ENCODE measurements around the gene DACT3.

The DACT3 gene

GRCh38 chr19:46633130-46633529 lies 27.9 kb downstream of the DACT3 start:
- DNase-seq = no peak

- DNase-seq = no peak
Measured at GRCh38 chr19:46631481-46631880, 29.5 kb downstream of the DACT3 start.

DNA sequence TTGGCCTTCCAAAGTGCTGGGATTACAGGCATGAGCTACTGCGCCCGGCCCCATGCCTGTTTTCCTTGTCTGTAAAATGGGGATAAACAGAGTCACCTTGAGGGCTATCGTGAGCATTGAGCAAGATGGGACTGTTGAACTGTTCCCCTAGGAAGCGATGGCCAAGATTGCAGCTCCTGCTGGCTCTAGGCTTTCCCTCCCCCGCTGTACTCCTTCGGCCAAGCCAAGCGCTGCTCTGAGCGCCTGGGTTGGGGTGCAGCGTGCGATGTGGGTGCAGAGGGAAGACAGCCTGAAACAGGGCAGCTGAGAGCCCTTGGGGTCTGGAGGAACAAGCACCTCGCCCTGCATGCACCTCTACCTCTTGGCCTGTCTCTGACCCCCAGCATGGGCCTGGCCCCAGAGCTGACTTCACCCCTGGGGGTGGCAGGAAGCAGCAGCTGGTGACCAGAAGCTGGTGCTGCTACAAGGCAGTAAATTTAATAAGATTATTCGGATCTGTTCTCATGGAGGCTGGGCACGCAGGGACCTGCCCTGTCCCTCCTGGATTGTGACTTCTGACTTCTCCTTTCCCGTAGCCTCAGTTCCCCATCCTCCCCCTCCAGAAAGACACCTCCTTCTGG lies 30.3 kb downstream of the DACT3 start:
- no peak for DNase-seq

DNA sequence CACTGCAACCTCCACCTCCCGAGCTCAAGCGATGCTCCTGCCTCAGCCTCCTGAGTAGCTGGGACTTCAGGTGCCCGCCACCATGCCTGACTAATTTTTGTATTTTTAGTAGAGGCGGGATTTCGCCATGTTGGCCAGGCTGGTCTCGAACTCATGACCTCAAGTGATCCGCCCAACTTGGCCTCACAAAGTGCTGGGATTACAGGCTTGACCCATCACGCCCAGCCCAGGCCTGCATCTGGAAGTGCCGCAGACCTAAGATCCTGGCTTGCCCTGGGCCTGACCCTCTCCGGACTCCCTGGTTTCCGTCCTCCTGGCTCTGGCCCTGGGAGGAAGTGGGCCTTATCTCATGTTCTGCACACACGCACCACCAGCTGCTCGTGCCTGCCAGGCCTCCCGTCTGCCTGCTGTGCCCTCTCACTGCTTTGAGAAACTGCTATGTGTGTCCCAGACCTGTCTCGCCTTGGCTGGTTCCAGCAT lies 31.4 kb downstream of the DACT3 start:
- peak; percentile 95 for DNase-seq

GRCh38 chr19:46628970-46629369 lies 32.0 kb downstream of the DACT3 start:
- peak; percentile 63 for DNase-seq

- DNase-seq = no peak
Measured at GRCh38 chr19:46626446-46626845, 34.5 kb downstream of the DACT3 start.

DNA sequence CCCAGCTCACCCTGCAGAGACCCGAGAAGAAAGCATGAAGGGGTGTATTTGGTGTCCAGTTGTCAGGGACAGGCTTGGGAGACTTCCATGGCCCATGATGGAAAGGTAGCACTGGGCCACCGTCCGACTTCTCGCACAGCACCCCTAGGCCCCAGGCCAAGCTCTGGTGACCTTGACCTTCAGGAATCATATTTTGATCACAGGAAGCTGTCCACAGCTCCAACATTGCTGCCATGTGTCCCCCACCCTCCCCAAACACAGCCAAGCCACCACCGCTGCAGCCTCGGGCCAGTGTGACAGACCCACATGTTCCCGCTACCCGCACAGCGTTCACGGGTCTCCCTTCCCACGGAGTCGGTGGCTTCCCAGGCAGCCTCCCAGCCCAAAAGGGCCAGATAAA lies 35.3 kb downstream of the DACT3 start:
- no peak for DNase-seq

DNA sequence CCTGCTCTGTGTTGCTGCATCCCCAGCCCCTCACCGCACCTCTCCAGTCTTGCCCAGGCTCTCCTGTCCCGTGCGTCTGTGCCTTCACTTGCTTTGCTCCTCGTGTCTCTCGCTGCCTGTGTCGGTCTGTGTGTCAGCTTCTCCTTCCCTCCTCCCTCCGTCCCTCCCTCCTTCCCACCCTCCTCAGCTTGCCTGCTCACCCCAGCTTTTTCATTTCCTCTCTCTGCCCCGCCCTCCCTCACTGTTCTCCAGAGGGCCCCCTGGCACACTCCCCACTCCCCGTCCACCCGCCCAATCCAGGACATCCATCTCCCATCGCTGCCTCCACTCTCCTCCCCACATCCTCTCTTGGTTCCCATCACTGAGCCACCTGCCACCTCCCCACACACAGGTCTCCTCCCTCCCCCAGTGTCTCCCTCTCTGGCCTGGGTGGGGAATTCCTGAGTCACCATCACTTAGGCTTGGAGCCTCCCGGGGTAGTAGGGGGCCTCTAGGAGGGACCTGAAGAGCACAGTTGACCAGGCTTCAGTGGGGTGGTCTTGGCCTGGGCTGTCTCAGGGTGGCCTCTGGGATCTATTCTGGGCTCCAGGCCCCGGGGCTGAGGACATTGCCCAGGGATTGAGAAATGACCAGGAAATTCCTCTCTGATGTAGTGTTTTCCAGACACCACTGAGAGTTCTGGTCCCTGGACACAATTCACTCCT lies 35.9 kb downstream of the DACT3 start, which contains the start of gene PTGIR:
PTGIR (minus strand) TSS at position 132 of the 704 bp plus-strand sequence. CDS start 864 bp downstream, outside the sequence.
- DNase-seq = no peak

GRCh38 chr19:46623915-46624502 lies 37.0 kb downstream of the DACT3 start:
- no peak for DNase-seq

- DNase-seq = no peak
Measured at GRCh38 chr19:46622118-46622446, 38.9 kb downstream of the DACT3 start.

DNA sequence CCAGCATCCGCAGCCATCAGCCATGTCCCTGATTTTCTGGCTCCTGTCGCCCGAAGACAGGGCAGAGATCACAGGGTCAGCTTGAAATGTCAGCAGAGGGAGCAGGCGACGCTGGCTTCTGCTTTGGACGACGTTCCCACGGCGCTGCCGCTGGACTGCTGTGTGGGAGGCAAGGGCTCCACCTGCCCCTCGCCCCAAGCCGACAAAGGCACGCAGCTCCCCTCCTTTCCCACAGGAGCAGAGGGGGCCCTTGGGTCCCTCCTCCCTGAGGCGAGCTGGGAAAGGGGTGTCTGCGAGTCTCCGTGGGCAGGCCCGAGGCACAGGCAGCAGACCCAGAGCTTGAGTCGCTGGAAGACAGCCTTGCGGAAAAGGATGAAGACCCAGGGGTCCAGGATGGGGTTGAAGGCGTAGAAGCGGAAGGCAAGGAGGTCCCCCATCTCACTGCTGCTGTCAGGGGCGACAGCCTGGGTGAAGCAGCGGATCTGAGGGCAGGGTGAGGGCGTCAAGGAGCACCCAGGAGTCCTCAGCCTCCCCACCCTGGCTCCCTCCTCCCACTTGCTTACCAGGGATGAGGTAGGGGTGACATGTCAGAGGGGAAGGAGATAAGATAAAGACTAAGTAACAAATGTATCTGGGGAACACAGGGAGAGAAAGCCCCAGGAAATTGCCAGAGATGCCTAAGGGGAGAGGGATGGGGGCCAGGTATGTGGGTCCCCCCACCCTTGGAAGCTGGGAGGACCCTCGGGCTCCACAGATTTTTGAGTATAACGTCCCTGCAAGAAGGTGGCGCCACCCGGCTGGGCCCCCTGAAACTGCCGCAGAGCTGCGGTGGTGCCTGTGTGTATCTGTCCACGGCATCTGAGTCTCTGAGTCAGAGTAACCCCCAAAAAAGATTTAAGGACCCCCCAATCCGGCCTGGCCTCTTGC lies 39.5 kb downstream of the DACT3 start:
- no peak for DNase-seq

DNA sequence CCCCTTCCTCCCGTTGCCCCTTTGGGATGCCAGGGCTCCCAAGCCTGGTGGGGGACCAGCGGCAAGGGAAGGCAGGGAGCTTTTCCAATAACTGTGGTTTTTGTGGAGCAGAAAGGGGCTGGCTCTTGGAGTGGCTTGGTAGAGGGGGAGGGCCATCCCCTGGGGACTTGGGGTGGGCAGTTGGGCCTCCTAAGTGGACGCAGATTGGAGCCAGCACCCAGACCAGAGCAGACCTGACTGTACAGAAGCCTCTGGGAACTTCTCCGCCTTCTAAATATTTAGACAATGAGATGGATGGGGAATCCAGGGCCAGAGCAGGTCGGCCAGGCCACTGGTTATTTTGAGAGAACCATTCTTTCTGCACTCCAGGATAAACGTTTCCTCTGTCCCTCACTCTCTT lies 40.3 kb downstream of the DACT3 start:
- DNase-seq = no peak

GRCh38 chr19:46620267-46620666 lies 40.7 kb downstream of the DACT3 start:
- no peak for DNase-seq

DNA sequence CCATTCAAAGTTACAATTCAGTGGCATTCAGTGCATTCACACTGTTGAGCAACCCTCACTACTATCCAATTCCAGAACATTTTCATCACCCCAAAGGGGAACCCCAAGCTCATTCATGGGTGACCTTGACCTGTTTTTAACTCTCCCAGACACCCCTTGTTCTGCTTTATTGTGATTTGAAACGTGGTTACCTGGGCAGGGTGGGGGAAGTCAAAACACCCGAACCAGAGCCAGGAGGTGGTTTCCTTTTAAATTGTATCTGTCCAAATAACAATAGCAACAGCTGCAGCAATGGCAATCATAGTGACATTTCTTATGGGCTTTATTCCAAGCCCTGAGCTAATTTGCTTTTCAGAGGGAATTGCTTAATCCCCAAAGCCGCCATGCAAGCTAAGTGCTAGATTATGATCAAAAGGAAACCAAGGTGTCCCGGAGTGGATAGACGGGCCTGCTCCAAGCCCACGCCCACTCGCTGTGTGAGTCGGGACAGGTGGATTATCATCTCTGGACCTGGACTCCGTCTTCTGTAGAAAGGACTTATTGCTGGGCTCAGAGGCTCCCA lies 42.2 kb downstream of the DACT3 start:
- no peak for DNase-seq

DNA sequence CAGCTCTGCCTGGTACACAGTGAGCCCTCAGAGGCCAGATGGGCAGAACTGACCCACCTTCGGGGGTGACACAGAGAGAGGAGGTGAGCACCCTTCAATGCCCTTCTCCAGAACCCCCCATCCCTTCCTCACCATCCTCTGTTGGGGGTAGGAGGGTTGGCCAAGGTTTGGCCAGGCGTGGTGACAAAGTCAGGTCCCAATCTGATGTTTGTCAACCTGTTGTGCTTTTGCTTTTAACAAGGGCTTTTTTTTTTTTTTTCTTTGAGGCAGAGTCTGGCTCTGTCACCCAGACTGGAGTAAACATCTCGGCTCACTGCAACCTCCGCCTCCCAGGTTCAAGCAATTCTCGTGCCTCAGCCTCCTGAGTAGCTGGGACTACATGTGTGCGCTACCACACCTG lies 43.4 kb downstream of the DACT3 start:
- no peak for DNase-seq

DNA sequence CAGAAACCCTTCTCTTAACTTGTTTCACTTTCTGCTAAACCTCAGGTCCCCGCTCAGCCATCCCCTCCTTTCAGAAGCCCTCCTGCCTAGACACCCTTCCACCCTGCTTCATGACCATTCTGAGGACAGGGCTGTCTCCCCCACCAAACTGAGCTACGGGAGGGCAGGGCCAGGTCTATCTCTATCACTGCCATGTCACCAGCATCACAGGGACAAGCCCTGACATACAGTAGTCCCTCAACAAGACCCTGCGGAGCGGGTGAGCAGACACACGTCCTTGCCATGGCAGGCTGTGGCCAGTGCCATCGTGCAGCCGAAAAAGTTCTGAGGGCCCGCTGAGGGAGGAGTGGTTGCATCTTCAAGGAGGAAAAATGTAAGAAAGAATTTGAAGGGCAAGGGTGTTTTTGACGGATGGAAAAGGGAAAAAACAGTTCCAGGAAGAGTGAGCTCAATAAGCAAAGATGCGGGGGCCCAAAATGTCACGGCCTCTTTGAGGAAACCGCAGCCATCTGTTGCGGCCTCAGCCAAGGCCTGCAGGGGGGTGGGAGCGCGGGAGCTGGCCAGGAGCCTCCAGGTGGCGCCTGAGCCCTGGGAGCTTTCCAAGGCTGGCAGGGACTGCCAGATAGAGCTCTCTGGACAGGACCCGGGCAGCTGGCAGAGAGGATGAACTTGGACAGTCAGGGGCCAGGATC lies 44.2 kb downstream of the DACT3 start:
- peak; percentile 79 for DNase-seq

DNA sequence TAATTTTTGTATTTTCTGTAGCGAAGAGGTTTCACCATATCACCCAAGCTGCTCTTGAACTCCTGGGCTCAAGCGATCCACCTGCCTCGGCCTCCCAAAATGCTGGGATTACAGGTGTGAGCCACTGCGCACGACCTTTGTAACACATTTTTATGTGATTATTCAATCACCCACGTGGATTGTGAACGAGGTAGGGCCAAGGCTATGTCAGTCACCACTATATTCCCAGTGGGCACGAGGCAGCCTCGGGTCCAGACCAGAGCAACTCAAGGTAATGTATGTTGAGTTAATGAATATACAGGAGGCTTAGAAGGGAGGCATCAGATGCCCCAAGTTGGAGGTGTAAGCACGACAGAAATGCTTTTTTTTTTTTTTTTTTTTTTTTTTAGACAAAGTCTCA lies 45.0 kb downstream of the DACT3 start:
- DNase-seq = no peak

DNA sequence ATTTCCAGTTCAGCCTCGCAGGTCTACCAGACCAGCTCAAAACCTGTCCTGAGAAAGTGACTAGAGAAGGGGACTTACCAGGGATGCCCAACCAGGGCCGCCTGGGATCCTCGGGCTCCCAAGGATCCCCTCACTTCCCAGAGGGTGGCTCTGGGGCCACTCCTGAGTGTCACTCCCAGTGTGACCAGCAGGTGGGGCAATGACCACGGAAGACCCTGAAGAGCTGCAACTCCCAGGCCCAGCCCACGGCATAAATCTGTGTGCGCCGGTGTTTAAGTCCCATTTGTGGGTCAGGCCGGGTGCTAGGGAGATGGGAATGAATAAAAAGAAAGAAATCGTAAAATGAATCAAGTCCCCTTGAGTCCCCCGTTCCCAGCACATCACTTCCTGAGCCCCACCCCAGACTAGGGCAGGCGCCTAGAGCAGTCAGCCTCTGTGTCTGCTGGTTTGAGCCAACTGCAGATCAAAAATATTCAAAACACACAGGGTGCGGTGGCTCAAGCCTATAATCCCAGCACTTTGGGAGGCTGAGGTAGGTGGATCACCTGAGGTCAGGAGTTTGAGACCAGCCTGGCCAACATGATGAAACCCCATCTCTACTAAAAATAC lies 46.8 kb downstream of the DACT3 start:
- peak; percentile 90 for DNase-seq

GRCh38 chr19:46613525-46613924 lies 47.5 kb downstream of the DACT3 start:
- DNase-seq = no peak

DNA sequence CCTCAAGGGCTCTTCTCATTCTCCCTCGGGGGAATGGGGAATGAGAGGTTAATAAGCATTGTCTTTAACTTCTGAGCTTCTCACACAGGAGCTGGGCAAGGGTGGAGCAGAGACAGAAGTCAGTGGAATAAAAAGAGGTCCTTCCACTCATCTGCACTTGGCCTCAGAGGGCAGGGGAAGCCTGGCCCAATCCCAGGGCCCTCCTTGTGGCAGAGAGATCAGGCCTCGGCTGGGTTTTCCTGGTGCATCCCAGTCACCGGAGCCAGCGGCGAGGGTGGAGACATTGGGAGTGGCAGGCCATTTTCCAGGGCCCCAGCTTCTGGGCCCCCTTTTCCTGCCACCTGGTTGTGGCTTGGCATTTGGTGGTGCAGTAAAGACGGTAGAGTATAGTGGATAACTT lies 49.2 kb downstream of the DACT3 start:
- no peak for DNase-seq

DNA sequence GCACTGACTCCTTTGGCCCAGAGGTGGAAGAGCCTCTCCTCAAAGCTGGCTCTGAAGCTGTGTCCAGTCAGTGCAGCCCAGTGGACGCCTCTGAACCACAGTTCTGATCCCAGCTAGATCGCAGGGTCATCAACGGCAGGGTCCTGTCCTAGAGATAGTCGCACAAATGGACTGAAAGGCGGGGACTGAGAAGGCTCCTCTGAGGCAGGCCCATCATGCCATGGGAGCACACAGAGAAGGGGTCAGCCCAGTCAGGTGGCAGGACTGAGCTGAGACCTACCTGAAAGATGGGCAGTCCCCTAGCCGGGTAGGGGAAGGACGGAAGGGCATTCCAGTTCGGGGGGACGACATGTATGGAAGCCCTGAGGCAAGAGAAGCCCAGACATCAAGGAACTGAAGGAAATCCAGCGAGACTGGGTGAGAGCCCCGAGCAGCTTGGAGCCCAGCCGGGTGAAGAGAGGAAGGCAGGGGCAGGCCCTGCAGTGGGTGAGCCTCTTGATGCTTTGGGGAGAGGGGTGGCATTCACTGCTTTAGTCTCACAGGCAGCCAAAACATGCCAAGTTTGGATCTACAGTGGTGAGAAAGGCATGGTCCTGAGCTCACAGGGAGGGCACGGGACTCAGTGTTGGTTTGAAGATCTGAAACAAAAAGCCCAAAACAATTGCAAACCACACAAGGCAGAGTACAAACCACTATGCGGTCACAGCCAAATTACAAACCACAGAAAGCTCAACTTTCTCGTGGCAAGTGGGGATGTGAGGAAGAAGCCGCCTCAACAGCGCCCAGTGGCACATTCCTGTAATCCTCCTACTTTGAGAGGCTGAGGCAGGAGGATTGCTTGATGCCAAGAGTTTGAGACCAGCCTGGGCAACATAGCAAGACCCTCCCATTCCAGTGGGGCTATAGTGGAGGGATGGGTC lies 49.9 kb downstream of the DACT3 start:
- peak; percentile 82 for DNase-seq

All from OCI-M1 (cell line).